ENCODE data around the gene DNMBP.

GRCh38 chr10:99850767-99851340, 158.9 kb downstream of the DNMBP start:
- TF ChIP-seq CTCF (IDR thresholded peaks at IDR 0.05) (no peak), POLR2AphosphoS5 (IDR thresholded peaks at IDR 0.05) (no peak), EP300 (IDR thresholded peaks at IDR 0.05) (no peak)

Measured in stomach (tissue), 4 donors.